Stimulated activated CD4-positive, alpha-beta T cell treated with anti-CD3 and anti-CD28 coated beads, TNF-alpha, amount 100 ng/mL, for 1 hour (primary cell): Measurements from ENCODE around the gene FAM237A.

Experiments
- DNase-seq, 3 donors: peaks; one replicate each; pipeline ENCODE4 v3.0.0-alpha.2; 2020; ENCODE audit warnings: low read depth in 3 of 3, low spot score in 1 of 3

The FAM237A gene

GRCh38 chr2:206642075-206643025 is at the start of gene FAM237A:
Gene FAM237A, plus strand, starts transcription at chr2:206642487. Its CDS starts 1,750 bp downstream, at chr2:206644237.
- DNase-seq: no peak

- DNase-seq: no peak
Measured at GRCh38 chr2:206597717-206598218, 44.5 kb upstream of the FAM237A start.

- no peak for DNase-seq
Measured at GRCh38 chr2:206603243-206603642, 39.0 kb upstream of the FAM237A start.

GRCh38 chr2:206610451-206610850 is 31.8 kb upstream of the FAM237A start:
- no peak for DNase-seq

GRCh38 chr2:206611191-206611590 is 31.1 kb upstream of the FAM237A start:
- no peak for DNase-seq

- DNase-seq: no peak
Measured at GRCh38 chr2:206611736-206612135, 30.6 kb upstream of the FAM237A start.

GRCh38 chr2:206614811-206615210 is 27.5 kb upstream of the FAM237A start:
- no peak for DNase-seq

GRCh38 chr2:206615417-206616089 is 26.7 kb upstream of the FAM237A start:
- DNase-seq: no peak

GRCh38 chr2:206616151-206616550 is 26.1 kb upstream of the FAM237A start:
- no peak for DNase-seq

GRCh38 chr2:206619011-206619410 is 23.3 kb upstream of the FAM237A start:
- no peak for DNase-seq

GRCh38 chr2:206626108-206626507 is 16.2 kb upstream of the FAM237A start:
- DNase-seq: no peak

- no peak for DNase-seq
Measured at GRCh38 chr2:206627632-206628031, 14.7 kb upstream of the FAM237A start.

GRCh38 chr2:206631340-206631739 is 10.9 kb upstream of the FAM237A start:
- DNase-seq: no peak

- DNase-seq: no peak
Measured at GRCh38 chr2:206635015-206635414, 7.3 kb upstream of the FAM237A start.

- no peak for DNase-seq
Measured at GRCh38 chr2:206639636-206640035, 2.7 kb upstream of the FAM237A start.

- DNase-seq: no peak
Measured at GRCh38 chr2:206641226-206641625, 1.1 kb upstream of the FAM237A start.

GRCh38 chr2:206647985-206648384 is 5.7 kb downstream of the FAM237A start:
- DNase-seq: no peak

GRCh38 chr2:206657087-206657486 is 14.8 kb downstream of the FAM237A start:
- no peak for DNase-seq

- no peak for DNase-seq
Measured at GRCh38 chr2:206665251-206665650, 23.0 kb downstream of the FAM237A start.

- DNase-seq: no peak
Measured at GRCh38 chr2:206670531-206671319, 28.4 kb downstream of the FAM237A start.

- DNase-seq: no peak
Measured at GRCh38 chr2:206683546-206683945, 41.3 kb downstream of the FAM237A start.
